Osteoblast (primary cell): Measurements from ENCODE around the gene NAXD. TPM values are rescaled to one million over a fixed set of nuclear protein-coding genes. Genes with fewer than 3 reads are reported as not detected.

ENCODE experiments used
- DNase-seq: peaks from one replicate; pipeline ENCODE4 v3.0.0; 2011; ENCODE audit warnings: low spot score, mixed read lengths; ENCODE audit not compliant: insufficient read length; ENCODE audit errors: missing footprints
- H2AFZ ChIP-seq: 2 replicates; pipeline ENCODE4 v1.6.0; 2011; ENCODE audit warnings: mild to moderate bottlenecking, low read length
- H3K27ac ChIP-seq: 2 replicates; pipeline ENCODE4 v1.5.1; 2011; ENCODE audit warnings: mild to moderate bottlenecking, low read depth, low read length, moderate library complexity
- H3K27me3 ChIP-seq: 2 replicates; pipeline ENCODE4 v1.6.0; 2012; ENCODE audit warnings: mild to moderate bottlenecking, control low read depth, inconsistent platforms, low read length, moderate library complexity; ENCODE audit not compliant: insufficient read depth
- H3K36me3 ChIP-seq: 2 replicates; pipeline ENCODE4 v1.5.1; 2011; ENCODE audit warnings: mild to moderate bottlenecking, low read length, control low read depth, moderate library complexity; ENCODE audit not compliant: insufficient read depth
- H3K4me1 ChIP-seq: 2 replicates; pipeline ENCODE4 v1.5.1; 2011; ENCODE audit warnings: mild to moderate bottlenecking, low read length, control low read depth, moderate library complexity; ENCODE audit not compliant: insufficient read depth
- H3K4me2 ChIP-seq: 2 replicates; pipeline ENCODE4 v1.6.0; 2011; ENCODE audit warnings: mild to moderate bottlenecking, low read length; ENCODE audit not compliant: insufficient read depth
- H3K4me3 ChIP-seq: fragments of 200-600 bp; sonication (generic); 3 replicates; pipeline ENCODE4 v1.5.1; 2012; ENCODE audit warnings: mild to moderate bottlenecking, low read length, inconsistent platforms; ENCODE audit not compliant: insufficient read depth
- H3K79me2 ChIP-seq: 2 replicates; pipeline ENCODE4 v1.6.0; 2012; ENCODE audit warnings: mild to moderate bottlenecking, low read length, control low read depth, inconsistent platforms; ENCODE audit not compliant: insufficient read depth
- H3K9me3 ChIP-seq: 2 replicates; pipeline ENCODE4 v1.5.1; 2011; ENCODE audit warnings: low read depth, low read length, control low read depth
- H4K20me1 ChIP-seq: 2 replicates; pipeline ENCODE4 v1.6.0; 2012; ENCODE audit warnings: mild to moderate bottlenecking, low read length, control low read depth; ENCODE audit not compliant: insufficient read depth
- total RNA-seq: library from RNA; depleted of rRNA; stranded (reverse); fragments of >200 nt; gene quantifications from 2 replicates; pipeline ENCODE4 v1.2.3, GENCODE V29; 2012
- TF ChIP-seq, protein P1 (sequence below): IDR thresholded peaks from 2 replicates; pipeline ENCODE4 v1.5.1; 2011; ENCODE audit warnings: mild to moderate bottlenecking, low read depth, low read length, moderate library complexity; ENCODE audit errors: extremely low read depth

The NAXD gene
- total RNA-seq, 1 donor, result 15.9 TPM

DNA sequence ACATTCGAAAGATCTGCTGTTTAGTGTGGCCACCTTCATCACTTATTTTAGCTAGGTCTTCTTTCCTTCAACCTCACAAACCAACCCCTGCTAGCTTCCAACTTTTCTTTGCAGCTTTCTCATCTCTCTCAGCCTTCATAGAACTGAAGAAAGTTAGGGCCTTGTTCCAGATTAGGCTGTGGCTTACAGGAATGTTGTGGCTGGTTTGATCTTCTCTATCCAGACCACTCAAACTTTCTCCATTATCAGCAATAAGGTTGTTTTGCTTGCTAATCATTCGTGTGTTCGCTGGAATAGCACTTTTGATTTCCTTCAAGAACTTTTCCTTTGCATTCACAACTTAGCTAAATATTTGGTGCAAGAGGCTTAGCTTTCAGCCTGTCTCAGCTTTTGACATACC is 45.9 kb downstream of the NAXD start:
- Histone ChIP-seq H3K27me3 (no peaks in the 10 kb centered on the region), H3K4me3 (no peak overlapping the region), H3K27ac (no peak overlapping the region), H3K9me3 (peaks cover 2% of the 10 kb centered on the region), H3K36me3 (peaks cover 61% of the 10 kb centered on the region), H2AFZ (no peak overlapping the region), H3K4me1 (no peaks in the 10 kb centered on the region), H3K4me2 (no peak overlapping the region), H3K79me2 (peaks cover 19% of the 10 kb centered on the region), H4K20me1 (no peaks in the 10 kb centered on the region)
- TF ChIP-seq, protein P1, sequence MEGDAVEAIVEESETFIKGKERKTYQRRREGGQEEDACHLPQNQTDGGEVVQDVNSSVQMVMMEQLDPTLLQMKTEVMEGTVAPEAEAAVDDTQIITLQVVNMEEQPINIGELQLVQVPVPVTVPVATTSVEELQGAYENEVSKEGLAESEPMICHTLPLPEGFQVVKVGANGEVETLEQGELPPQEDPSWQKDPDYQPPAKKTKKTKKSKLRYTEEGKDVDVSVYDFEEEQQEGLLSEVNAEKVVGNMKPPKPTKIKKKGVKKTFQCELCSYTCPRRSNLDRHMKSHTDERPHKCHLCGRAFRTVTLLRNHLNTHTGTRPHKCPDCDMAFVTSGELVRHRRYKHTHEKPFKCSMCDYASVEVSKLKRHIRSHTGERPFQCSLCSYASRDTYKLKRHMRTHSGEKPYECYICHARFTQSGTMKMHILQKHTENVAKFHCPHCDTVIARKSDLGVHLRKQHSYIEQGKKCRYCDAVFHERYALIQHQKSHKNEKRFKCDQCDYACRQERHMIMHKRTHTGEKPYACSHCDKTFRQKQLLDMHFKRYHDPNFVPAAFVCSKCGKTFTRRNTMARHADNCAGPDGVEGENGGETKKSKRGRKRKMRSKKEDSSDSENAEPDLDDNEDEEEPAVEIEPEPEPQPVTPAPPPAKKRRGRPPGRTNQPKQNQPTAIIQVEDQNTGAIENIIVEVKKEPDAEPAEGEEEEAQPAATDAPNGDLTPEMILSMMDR, result no peak
- no peak for DNase-seq

GRCh38 chr13:110662091-110662490 is 46.7 kb downstream of the NAXD start:
- H3K4me3 ChIP-seq, result no peak overlapping the region
- TF ChIP-seq, protein P1, result no peak
- no peak overlapping the region for H3K4me2 ChIP-seq
- peaks cover 67% of the 10 kb centered on the region for H3K36me3 ChIP-seq
- peaks cover 2% of the 10 kb centered on the region for H3K9me3 ChIP-seq
- H2AFZ ChIP-seq, result no peak overlapping the region
- H4K20me1 ChIP-seq, result no peaks in the 10 kb centered on the region
- DNase-seq, result no peak
- H3K79me2 ChIP-seq, result peaks cover 17% of the 10 kb centered on the region
- H3K4me1 ChIP-seq, result no peaks in the 10 kb centered on the region
- H3K27me3 ChIP-seq, result no peaks in the 10 kb centered on the region
- no peak overlapping the region for H3K27ac ChIP-seq

DNA sequence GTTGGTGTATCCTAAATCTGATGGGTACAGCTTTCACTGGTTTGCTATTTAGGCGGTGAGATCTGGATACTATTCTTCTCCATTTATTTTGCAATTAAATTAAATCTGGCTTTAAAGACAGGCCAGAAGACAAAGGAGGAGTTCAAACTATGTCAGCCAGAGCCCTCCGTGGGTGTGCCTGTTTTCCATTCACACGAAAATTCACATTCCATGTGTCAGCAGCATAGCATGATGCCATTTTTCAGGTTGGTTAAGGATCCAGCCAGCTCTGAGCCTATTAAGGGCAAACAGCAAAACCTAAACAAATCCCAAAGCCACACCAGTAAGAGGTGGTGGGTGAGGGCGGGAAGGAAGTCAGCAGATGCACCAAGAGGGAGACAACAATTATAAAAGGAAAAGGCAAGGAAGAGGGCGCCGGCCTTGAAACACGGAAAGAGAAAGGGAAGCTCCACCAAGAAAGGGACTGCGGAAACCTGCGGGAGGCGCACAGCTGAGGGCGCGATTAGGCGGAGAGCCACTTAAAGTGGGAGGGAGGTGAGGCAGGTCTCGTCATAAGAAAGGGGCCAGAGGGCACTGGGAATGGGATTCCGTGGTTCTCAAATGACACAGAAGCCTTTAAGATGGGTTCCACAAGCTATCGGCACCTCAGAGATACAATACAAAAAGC is 47.6 kb downstream of the NAXD start:
- H3K36me3 ChIP-seq, result peaks cover 70% of the 10 kb centered on the region
- TF ChIP-seq, protein P1, result no peak
- H2AFZ ChIP-seq, result no peak overlapping the region
- H3K9me3 ChIP-seq, result peaks cover 2% of the 10 kb centered on the region
- H3K79me2 ChIP-seq, result peaks cover 13% of the 10 kb centered on the region
- H4K20me1 ChIP-seq, result no peaks in the 10 kb centered on the region
- no peak overlapping the region for H3K4me3 ChIP-seq
- no peak for DNase-seq
- no peak overlapping the region for H3K4me2 ChIP-seq
- H3K27me3 ChIP-seq, result no peaks in the 10 kb centered on the region
- H3K27ac ChIP-seq, result no peak overlapping the region
- H3K4me1 ChIP-seq, result no peaks in the 10 kb centered on the region

- Histone ChIP-seq H3K36me3 (peaks cover 72% of the 10 kb centered on the region), H3K79me2 (peaks cover 11% of the 10 kb centered on the region), H3K9me3 (peaks cover 2% of the 10 kb centered on the region), H3K4me1 (no peaks in the 10 kb centered on the region), H4K20me1 (no peaks in the 10 kb centered on the region), H2AFZ (no peak overlapping the region), H3K27ac (no peak overlapping the region), H3K4me2 (no peak overlapping the region), H3K27me3 (no peaks in the 10 kb centered on the region), H3K4me3 (no peak overlapping the region)
- DNase-seq, result no peak
- TF ChIP-seq, protein P1, result no peak
These were observed 48.1 kb downstream of the NAXD start for GRCh38 chr13:110663491-110663890.
